DND-41 (cell line): Measurements from ENCODE around the gene PTGIR.

Source experiments
- CTCF ChIP-seq: IDR thresholded peaks from 2 replicates; pipeline ENCODE4 v1.5.1; 2012; ENCODE audit warnings: borderline replicate concordance, low read length, moderate library complexity, mild to moderate bottlenecking; ENCODE audit not compliant: poor library complexity, severe bottlenecking; ENCODE audit errors: extremely low read depth
- EZH2 ChIP-seq: IDR thresholded peaks from 3 replicates; pipeline ENCODE4 v1.6.1; 2012; ENCODE audit warnings: borderline replicate concordance, low read depth, mild to moderate bottlenecking, moderate library complexity, low read length, inconsistent platforms; ENCODE audit not compliant: severe bottlenecking

- no peak for TF ChIP-seq CTCF
- no peak for TF ChIP-seq EZH2
These were observed 25.6 kb upstream of the PTGIR start for GRCh38 chr19:46650445-46650844.
